Stimulated activated CD4-positive, alpha-beta T cell treated with anti-CD3 and anti-CD28 coated beads, Interleukin-4, amount 100 ng/mL, for 48 hours (primary cell): Measurements from ENCODE around the gene TAS1R1.

Experiments used
- DNase-seq, 2 donors: peaks; one replicate each; pipeline ENCODE4 v3.0.0-alpha.2; 2020; ENCODE audit warnings: low read depth in 2 of 2

Gene TAS1R1

GRCh38 chr1:6603915-6604558 is 48.9 kb downstream of the TAS1R1 start:
- no peak for DNase-seq

- DNase-seq = no peak
Observed at GRCh38 chr1:6612641-6613360, 57.7 kb downstream of the TAS1R1 start.

GRCh38 chr1:6613361-6614018 is 58.4 kb downstream of the TAS1R1 start, which contains the start of gene PHF13:
PHF13 (plus strand) TSS chr1:6613731; CDS start chr1:6614067, 336 bp downstream.
- peak; percentile 99 to 100 for DNase-seq

GRCh38 chr1:6614019-6614928 is 59.2 kb downstream of the TAS1R1 start:
- peak in 1 of 2 donors; percentile 43 for DNase-seq

GRCh38 chr1:6614929-6615785 is 60.0 kb downstream of the TAS1R1 start:
- no peak for DNase-seq

GRCh38 chr1:6619045-6619444 is 63.9 kb downstream of the TAS1R1 start:
- no peak for DNase-seq

- DNase-seq = no peak
Observed at GRCh38 chr1:6621429-6622391, 66.6 kb downstream of the TAS1R1 start.

- DNase-seq = no peak
Observed at GRCh38 chr1:6622396-6623152, 67.5 kb downstream of the TAS1R1 start.

- no peak for DNase-seq
Observed at GRCh38 chr1:6623269-6623965, 68.3 kb downstream of the TAS1R1 start.

GRCh38 chr1:6624710-6625583 is 69.8 kb downstream of the TAS1R1 start, which contains the start of gene THAP3:
THAP3 (plus strand) TSS chr1:6624868; CDS start chr1:6625219, 351 bp downstream.
- DNase-seq = peak; percentile 85 to 90

- DNase-seq = peak in 1 of 2 donors; percentile 20
Observed at GRCh38 chr1:6625584-6626149, 70.6 kb downstream of the TAS1R1 start.

GRCh38 chr1:6627031-6627430 is 71.9 kb downstream of the TAS1R1 start:
- DNase-seq = no peak

GRCh38 chr1:6627841-6628545 is 72.9 kb downstream of the TAS1R1 start:
- no peak for DNase-seq

GRCh38 chr1:6628971-6629479 is 73.9 kb downstream of the TAS1R1 start:
- DNase-seq = no peak
